ENCODE measurements around the gene EPHA5. TPM values are rescaled to one million over a fixed set of nuclear protein-coding genes. Genes with fewer than 3 reads are reported as not detected.

EPHA5 gene
- total RNA-seq, 5 donors from 2014 or later (not counting 1 experiment from before 2014, with no cell fraction given): not detected

- Histone ChIP-seq H3K9me3 (no peaks in the 10 kb centered on the region), H3K27ac (ENCODE audit: low read length) (no peak overlapping the region), H3K36me3 (ENCODE audit: control insufficient read depth in 2 of 2, extremely low read depth in 1 of 2, insufficient read depth in 1 of 2, low read length in 1 of 2) (no peaks in the 10 kb centered on the region), H3K27me3 (replicated peaks in 1 of 2; ENCODE audit: control insufficient read depth in 2 of 2, extremely low read depth in 1 of 2, insufficient read depth in 2 of 2, low read length in 1 of 2) (no peaks in the 10 kb centered on the region), H3K4me3 (ENCODE audit: control insufficient read depth in 1 of 2, extremely low read depth in 1 of 2, low read length in 1 of 2) (no peak overlapping the region), H3K4me1 (ENCODE audit: control insufficient read depth in 1 of 2, extremely low read depth in 1 of 2, insufficient read depth in 2 of 2, low read length in 2 of 2) (no peaks in the 10 kb centered on the region)
- Mint-ChIP-seq H3K36me3 (no peaks in the 10 kb centered on the region), H3K27me3 (no peaks in the 10 kb centered on the region), H3K9me3 (peaks cover 9 to 11% (median 9%) of the 10 kb centered on the region in 3 donors), H3K27ac (no peak overlapping the region), H3K4me3 (no peak overlapping the region), H3K4me1 (no peaks in the 10 kb centered on the region)
- 28% methylated on average over 3 of the region's 4 CpGs for WGBS (ENCODE audit: insufficient coverage)
- ChIA-PET CTCF (no interaction called here), POLR2A (no interaction called here)
- ATAC-seq (replicated peaks in 1 of 4): no peak
- no peak for DNase-seq
Observed at GRCh38 chr4:65399084-65399483, 271.2 kb downstream of the EPHA5 start.

GRCh38 chr4:65393078-65393477, 277.2 kb downstream of the EPHA5 start:
- CTCF ChIA-PET: no interaction called here
- Histone ChIP-seq H3K9me3 (no peaks in the 10 kb centered on the region), H3K27ac (ENCODE audit: low read length) (no peak overlapping the region), H3K36me3 (ENCODE audit: control insufficient read depth in 2 of 2, extremely low read depth in 1 of 2, insufficient read depth in 1 of 2, low read length in 1 of 2) (no peaks in the 10 kb centered on the region), H3K4me1 (ENCODE audit: control insufficient read depth in 1 of 2, extremely low read depth in 1 of 2, insufficient read depth in 2 of 2, low read length in 2 of 2) (no peaks in the 10 kb centered on the region), H3K4me3 (ENCODE audit: control insufficient read depth in 1 of 2, extremely low read depth in 1 of 2, low read length in 1 of 2) (no peak overlapping the region), H3K27me3 (replicated peaks in 1 of 2; ENCODE audit: control insufficient read depth in 2 of 2, extremely low read depth in 1 of 2, insufficient read depth in 2 of 2, low read length in 1 of 2) (no peaks in the 10 kb centered on the region)
- ATAC-seq (replicated peaks in 1 of 4): no peak
- WGBS (ENCODE audit: insufficient coverage): no CpG with 5 or more reads among the region's 1 CpG
- H3K4me1 Mint-ChIP-seq: no peaks in the 10 kb centered on the region
- no peaks in the 10 kb centered on the region for H3K27me3 Mint-ChIP-seq
- H3K4me3 Mint-ChIP-seq: no peak overlapping the region
- no peak for DNase-seq
- peaks cover 11 to 19% (median 12%) of the 10 kb centered on the region in 3 donors for H3K9me3 Mint-ChIP-seq
- no peak overlapping the region for H3K27ac Mint-ChIP-seq
- POLR2A ChIA-PET: no interaction called here
- H3K36me3 Mint-ChIP-seq: no peaks in the 10 kb centered on the region

- Histone ChIP-seq H3K27me3 (replicated peaks in 1 of 2; ENCODE audit: control insufficient read depth in 2 of 2, extremely low read depth in 1 of 2, insufficient read depth in 2 of 2, low read length in 1 of 2) (no peaks in the 10 kb centered on the region), H3K4me1 (ENCODE audit: control insufficient read depth in 1 of 2, extremely low read depth in 1 of 2, insufficient read depth in 2 of 2, low read length in 2 of 2) (no peaks in the 10 kb centered on the region), H3K36me3 (ENCODE audit: control insufficient read depth in 2 of 2, extremely low read depth in 1 of 2, insufficient read depth in 1 of 2, low read length in 1 of 2) (no peaks in the 10 kb centered on the region), H3K4me3 (ENCODE audit: control insufficient read depth in 1 of 2, extremely low read depth in 1 of 2, low read length in 1 of 2) (no peak overlapping the region), H3K9me3 (no peaks in the 10 kb centered on the region), H3K27ac (ENCODE audit: low read length) (no peak overlapping the region)
- no peaks in the 10 kb centered on the region for H3K36me3 Mint-ChIP-seq
- H3K4me1 Mint-ChIP-seq: no peaks in the 10 kb centered on the region
- H3K9me3 Mint-ChIP-seq: peaks cover 9 to 19% (median 12%) of the 10 kb centered on the region in 3 donors
- H3K4me3 Mint-ChIP-seq: no peak overlapping the region
- ATAC-seq (replicated peaks in 1 of 4) (no peak), DNase-seq (no peak)
- no CpG with 5 or more reads among the region's 2 CpGs for WGBS (ENCODE audit: insufficient coverage)
- ChIA-PET CTCF (no interaction called here), POLR2A (no interaction called here)
- H3K27ac Mint-ChIP-seq: no peak overlapping the region
- H3K27me3 Mint-ChIP-seq: no peaks in the 10 kb centered on the region
Observed at GRCh38 chr4:65392488-65392887, 277.8 kb downstream of the EPHA5 start.

GRCh38 chr4:65391814-65392213, 278.5 kb downstream of the EPHA5 start:
- ATAC-seq (replicated peaks in 1 of 4) (no peak), DNase-seq (no peak)
- Histone ChIP-seq H3K4me3 (ENCODE audit: control insufficient read depth in 1 of 2, extremely low read depth in 1 of 2, low read length in 1 of 2) (no peak overlapping the region), H3K27ac (ENCODE audit: low read length) (no peak overlapping the region), H3K36me3 (ENCODE audit: control insufficient read depth in 2 of 2, extremely low read depth in 1 of 2, insufficient read depth in 1 of 2, low read length in 1 of 2) (no peaks in the 10 kb centered on the region), H3K4me1 (ENCODE audit: control insufficient read depth in 1 of 2, extremely low read depth in 1 of 2, insufficient read depth in 2 of 2, low read length in 2 of 2) (no peaks in the 10 kb centered on the region), H3K27me3 (replicated peaks in 1 of 2; ENCODE audit: control insufficient read depth in 2 of 2, extremely low read depth in 1 of 2, insufficient read depth in 2 of 2, low read length in 1 of 2) (no peaks in the 10 kb centered on the region), H3K9me3 (no peaks in the 10 kb centered on the region)
- no peak overlapping the region for H3K27ac Mint-ChIP-seq
- peaks cover 6 to 23% (median 12%) of the 10 kb centered on the region in 3 donors for H3K9me3 Mint-ChIP-seq
- POLR2A ChIA-PET: no interaction called here
- H3K4me1 Mint-ChIP-seq: no peaks in the 10 kb centered on the region
- no CpG with 5 or more reads among the region's 2 CpGs for WGBS (ENCODE audit: insufficient coverage)
- H3K4me3 Mint-ChIP-seq: no peak overlapping the region
- CTCF ChIA-PET: no interaction called here
- H3K27me3 Mint-ChIP-seq: no peaks in the 10 kb centered on the region
- no peaks in the 10 kb centered on the region for H3K36me3 Mint-ChIP-seq

GRCh38 chr4:65391382-65391781, 278.9 kb downstream of the EPHA5 start:
- H3K4me3 Mint-ChIP-seq: no peak overlapping the region
- DNase-seq: no peak
- peaks cover 2 to 24% (median 12%) of the 10 kb centered on the region in 3 donors for H3K9me3 Mint-ChIP-seq
- H3K9me3 ChIP-seq: no peaks in the 10 kb centered on the region
- no peaks in the 10 kb centered on the region for H3K36me3 ChIP-seq (ENCODE audit: control insufficient read depth in 2 of 2, extremely low read depth in 1 of 2, insufficient read depth in 1 of 2, low read length in 1 of 2)
- WGBS (ENCODE audit: insufficient coverage): no CpG with 5 or more reads among the region's 1 CpG
- ChIA-PET CTCF (no interaction called here), POLR2A (no interaction called here)
- H3K27me3 Mint-ChIP-seq: no peaks in the 10 kb centered on the region
- H3K4me3 ChIP-seq (ENCODE audit: control insufficient read depth in 1 of 2, extremely low read depth in 1 of 2, low read length in 1 of 2): no peak overlapping the region
- H3K27ac Mint-ChIP-seq: no peak overlapping the region
- ATAC-seq (replicated peaks in 1 of 4): no peak
- no peak overlapping the region for H3K27ac ChIP-seq (ENCODE audit: low read length)
- no peaks in the 10 kb centered on the region for H3K27me3 ChIP-seq (replicated peaks in 1 of 2; ENCODE audit: control insufficient read depth in 2 of 2, extremely low read depth in 1 of 2, insufficient read depth in 2 of 2, low read length in 1 of 2)
- no peaks in the 10 kb centered on the region for H3K4me1 Mint-ChIP-seq
- H3K36me3 Mint-ChIP-seq: no peaks in the 10 kb centered on the region
- H3K4me1 ChIP-seq (ENCODE audit: control insufficient read depth in 1 of 2, extremely low read depth in 1 of 2, insufficient read depth in 2 of 2, low read length in 2 of 2): no peaks in the 10 kb centered on the region

GRCh38 chr4:65386927-65387326, 283.4 kb downstream of the EPHA5 start:
- H3K4me1 ChIP-seq (ENCODE audit: control insufficient read depth in 1 of 2, extremely low read depth in 1 of 2, insufficient read depth in 2 of 2, low read length in 2 of 2): no peaks in the 10 kb centered on the region
- H3K36me3 Mint-ChIP-seq: no peaks in the 10 kb centered on the region
- peaks cover 7 to 17% (median 9%) of the 10 kb centered on the region in 3 donors for H3K9me3 Mint-ChIP-seq
- DNase-seq (no peak), ATAC-seq (replicated peaks in 1 of 4) (no peak)
- H3K27me3 ChIP-seq (replicated peaks in 1 of 2; ENCODE audit: control insufficient read depth in 2 of 2, extremely low read depth in 1 of 2, insufficient read depth in 2 of 2, low read length in 1 of 2): no peaks in the 10 kb centered on the region
- no peaks in the 10 kb centered on the region for H3K36me3 ChIP-seq (ENCODE audit: control insufficient read depth in 2 of 2, extremely low read depth in 1 of 2, insufficient read depth in 1 of 2, low read length in 1 of 2)
- H3K4me1 Mint-ChIP-seq: no peaks in the 10 kb centered on the region
- no peak overlapping the region for H3K27ac ChIP-seq (ENCODE audit: low read length)
- no peaks in the 10 kb centered on the region for H3K9me3 ChIP-seq
- 71% methylated on average over 4 of the region's 5 CpGs for WGBS (ENCODE audit: insufficient coverage)
- no peak overlapping the region for H3K4me3 Mint-ChIP-seq
- no peaks in the 10 kb centered on the region for H3K27me3 Mint-ChIP-seq
- H3K27ac Mint-ChIP-seq: no peak overlapping the region
- POLR2A ChIA-PET: no interaction called here
- H3K4me3 ChIP-seq (ENCODE audit: control insufficient read depth in 1 of 2, extremely low read depth in 1 of 2, low read length in 1 of 2): no peak overlapping the region
- CTCF ChIA-PET: no interaction called here

- no peak overlapping the region for H3K4me3 Mint-ChIP-seq
- no peaks in the 10 kb centered on the region for H3K36me3 Mint-ChIP-seq
- H3K27ac ChIP-seq (ENCODE audit: low read length): no peak overlapping the region
- ChIA-PET POLR2A (no interaction called here), CTCF (no interaction called here)
- H3K4me3 ChIP-seq (ENCODE audit: control insufficient read depth in 1 of 2, extremely low read depth in 1 of 2, low read length in 1 of 2): no peak overlapping the region
- 67% methylated on average over 2 of the region's 6 CpGs for WGBS (ENCODE audit: insufficient coverage)
- peaks cover 7 to 10% (median 8%) of the 10 kb centered on the region in 3 donors for H3K9me3 Mint-ChIP-seq
- no peaks in the 10 kb centered on the region for H3K9me3 ChIP-seq
- no peaks in the 10 kb centered on the region for H3K27me3 Mint-ChIP-seq
- H3K27me3 ChIP-seq (replicated peaks in 1 of 2; ENCODE audit: control insufficient read depth in 2 of 2, extremely low read depth in 1 of 2, insufficient read depth in 2 of 2, low read length in 1 of 2): no peaks in the 10 kb centered on the region
- ATAC-seq (replicated peaks in 1 of 4) (no peak), DNase-seq (no peak)
- H3K4me1 ChIP-seq (ENCODE audit: control insufficient read depth in 1 of 2, extremely low read depth in 1 of 2, insufficient read depth in 2 of 2, low read length in 2 of 2): no peaks in the 10 kb centered on the region
- H3K27ac Mint-ChIP-seq: no peak overlapping the region
- no peaks in the 10 kb centered on the region for H3K36me3 ChIP-seq (ENCODE audit: control insufficient read depth in 2 of 2, extremely low read depth in 1 of 2, insufficient read depth in 1 of 2, low read length in 1 of 2)
- H3K4me1 Mint-ChIP-seq: no peaks in the 10 kb centered on the region
Observed at GRCh38 chr4:65383589-65384305, 286.5 kb downstream of the EPHA5 start.

Measured in T-cell (primary cell).